ENCODE data around the gene CDH3. TPM values are rescaled to one million over a fixed set of nuclear protein-coding genes. Genes with fewer than 3 reads are reported as not detected.
A peak's percentile ranks its signal among the peaks of the same experiment; 100 is the strongest.

The CDH3 gene
- total RNA-seq, 2 donors from 2014 or later: 79.6 to 88.1 TPM

DNA sequence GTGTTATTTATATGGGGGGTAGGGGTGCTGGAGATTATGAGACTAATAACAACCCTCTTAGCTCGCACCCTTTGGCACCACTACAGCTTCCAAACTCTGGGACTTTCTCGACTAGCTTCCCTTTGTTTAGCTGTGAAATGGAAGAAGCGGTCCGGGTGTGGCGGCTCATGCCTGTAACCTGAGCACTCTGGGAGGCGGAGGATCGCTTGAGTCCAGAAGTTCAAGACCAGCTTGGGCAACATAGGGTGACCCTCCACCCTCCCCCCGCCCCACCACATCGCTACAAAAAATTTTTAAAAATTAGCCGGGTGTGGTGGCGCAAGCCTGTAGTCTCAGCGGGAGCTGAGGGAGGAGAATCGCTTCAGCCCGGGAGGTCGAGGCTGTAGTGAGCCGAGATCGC lies 814 bp upstream of the CDH3 start:
- Histone ChIP-seq H3K36me3 (ENCODE audit: control insufficient read depth, insufficient read depth, low read length) (no peaks in the 10 kb centered on the region), H3K27ac (ENCODE audit: low read depth, low read length) (no peak overlapping the region), H3K4me3 (ENCODE audit: low read length) (peak overlapping the region; percentile 82), H3K4me1 (ENCODE audit: control insufficient read depth, insufficient read depth, low read length) (peaks cover 3% of the 10 kb centered on the region), H3K9ac (ENCODE audit: extremely low read depth, low read length, poor library complexity, severe bottlenecking) (no peak overlapping the region), H3K27me3 (ENCODE audit: control insufficient read depth, insufficient read depth, low read length, poor library complexity, severe bottlenecking) (peaks cover 34% of the 10 kb centered on the region), H3K9me3 (ENCODE audit: control insufficient read depth, low read length) (no peaks in the 10 kb centered on the region)
- H3K27me3 Mint-ChIP-seq (ENCODE audit: insufficient read depth): peaks cover 25% of the 10 kb centered on the region
- peaks cover 8% of the 10 kb centered on the region for H3K36me3 Mint-ChIP-seq (ENCODE audit: low read depth)
- peak; percentile 84 for DNase-seq
- peaks cover 29% of the 10 kb centered on the region for H3K4me1 Mint-ChIP-seq
- H3K9me3 Mint-ChIP-seq: no peaks in the 10 kb centered on the region
- H3K27ac Mint-ChIP-seq: no peak overlapping the region
- peak overlapping the region; percentile 83 for H3K4me3 Mint-ChIP-seq
- TF ChIP-seq, protein P1, sequence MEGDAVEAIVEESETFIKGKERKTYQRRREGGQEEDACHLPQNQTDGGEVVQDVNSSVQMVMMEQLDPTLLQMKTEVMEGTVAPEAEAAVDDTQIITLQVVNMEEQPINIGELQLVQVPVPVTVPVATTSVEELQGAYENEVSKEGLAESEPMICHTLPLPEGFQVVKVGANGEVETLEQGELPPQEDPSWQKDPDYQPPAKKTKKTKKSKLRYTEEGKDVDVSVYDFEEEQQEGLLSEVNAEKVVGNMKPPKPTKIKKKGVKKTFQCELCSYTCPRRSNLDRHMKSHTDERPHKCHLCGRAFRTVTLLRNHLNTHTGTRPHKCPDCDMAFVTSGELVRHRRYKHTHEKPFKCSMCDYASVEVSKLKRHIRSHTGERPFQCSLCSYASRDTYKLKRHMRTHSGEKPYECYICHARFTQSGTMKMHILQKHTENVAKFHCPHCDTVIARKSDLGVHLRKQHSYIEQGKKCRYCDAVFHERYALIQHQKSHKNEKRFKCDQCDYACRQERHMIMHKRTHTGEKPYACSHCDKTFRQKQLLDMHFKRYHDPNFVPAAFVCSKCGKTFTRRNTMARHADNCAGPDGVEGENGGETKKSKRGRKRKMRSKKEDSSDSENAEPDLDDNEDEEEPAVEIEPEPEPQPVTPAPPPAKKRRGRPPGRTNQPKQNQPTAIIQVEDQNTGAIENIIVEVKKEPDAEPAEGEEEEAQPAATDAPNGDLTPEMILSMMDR (conservative IDR thresholded peaks at IDR 0.05): no peak
- 20 to 23% methylated on average over 8 to 15 of the region's 17 CpGs for WGBS, 2 experiments (ENCODE audit: insufficient coverage in 1 of 2, insufficient read length in 1 of 2)

DNA sequence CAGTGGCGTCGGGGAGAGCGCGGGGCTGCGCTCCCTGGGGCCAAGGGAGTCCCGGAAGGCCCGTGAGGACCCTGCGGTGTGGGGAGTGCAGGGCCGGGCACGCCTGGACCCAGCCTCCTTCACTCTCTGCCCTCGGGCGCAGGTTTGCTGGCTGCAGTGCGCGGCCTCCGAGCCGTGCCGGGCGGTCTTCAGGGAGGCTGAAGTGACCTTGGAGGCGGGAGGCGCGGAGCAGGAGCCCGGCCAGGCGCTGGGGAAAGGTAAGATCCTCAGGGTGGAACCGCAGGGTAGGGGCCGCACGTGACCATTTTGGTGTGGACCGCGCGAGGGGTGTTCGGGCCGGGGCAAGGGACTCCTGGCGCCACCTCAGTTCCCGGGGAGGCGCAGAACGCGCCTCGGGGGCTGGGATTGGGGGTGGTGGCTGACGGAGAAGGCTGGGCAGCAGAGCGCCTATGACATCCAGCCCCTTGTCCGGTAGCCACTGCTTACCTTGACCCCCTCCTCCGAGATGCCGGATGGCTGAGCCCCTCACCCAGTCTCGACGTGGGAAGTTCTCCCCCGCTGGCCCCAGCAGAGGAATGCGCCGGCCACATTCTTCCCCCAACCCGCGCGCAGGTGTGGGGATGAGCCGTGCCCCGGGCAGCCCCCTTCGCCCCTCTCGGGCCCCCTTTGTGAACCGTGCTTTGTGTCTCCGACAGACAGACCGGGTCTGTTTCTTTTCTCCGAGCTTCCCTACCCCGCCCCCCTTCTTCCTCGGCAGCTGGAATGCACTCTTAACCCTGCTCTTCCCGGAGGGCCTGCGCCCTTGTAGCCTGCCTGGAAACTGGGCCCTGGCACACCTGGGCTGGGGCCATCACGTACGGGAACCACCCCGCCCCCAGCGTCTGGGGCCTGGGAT lies 631 bp downstream of the CDH3 start:
- H3K36me3 ChIP-seq (ENCODE audit: control insufficient read depth, insufficient read depth, low read length): no peaks in the 10 kb centered on the region
- H3K4me1 ChIP-seq (ENCODE audit: control insufficient read depth, insufficient read depth, low read length): peaks cover 3% of the 10 kb centered on the region
- peak overlapping the region; percentile 88 for H3K27ac Mint-ChIP-seq
- peak overlapping the region; percentile 82 for H3K4me3 ChIP-seq (ENCODE audit: low read length)
- peak; percentile 89 for DNase-seq
- peaks cover 12% of the 10 kb centered on the region for H3K36me3 Mint-ChIP-seq (ENCODE audit: low read depth)
- no peak overlapping the region for H3K27ac ChIP-seq (ENCODE audit: low read depth, low read length)
- peaks cover 28% of the 10 kb centered on the region for H3K4me1 Mint-ChIP-seq
- H3K4me3 Mint-ChIP-seq: peak overlapping the region; percentile 83
- H3K9ac ChIP-seq (ENCODE audit: extremely low read depth, low read length, poor library complexity, severe bottlenecking): peak overlapping the region; percentile 47
- TF ChIP-seq, protein P1 (conservative IDR thresholded peaks at IDR 0.05): no peak
- H3K9me3 Mint-ChIP-seq: no peaks in the 10 kb centered on the region
- 1 to 2% methylated on average over 26 to 66 of the region's 66 CpGs for WGBS, 2 experiments (ENCODE audit: insufficient coverage in 1 of 2, insufficient read length in 1 of 2)
- H3K27me3 ChIP-seq (ENCODE audit: control insufficient read depth, insufficient read depth, low read length, poor library complexity, severe bottlenecking): peaks cover 34% of the 10 kb centered on the region
- H3K27me3 Mint-ChIP-seq (ENCODE audit: insufficient read depth): peaks cover 25% of the 10 kb centered on the region
- no peaks in the 10 kb centered on the region for H3K9me3 ChIP-seq (ENCODE audit: control insufficient read depth, low read length)

DNA sequence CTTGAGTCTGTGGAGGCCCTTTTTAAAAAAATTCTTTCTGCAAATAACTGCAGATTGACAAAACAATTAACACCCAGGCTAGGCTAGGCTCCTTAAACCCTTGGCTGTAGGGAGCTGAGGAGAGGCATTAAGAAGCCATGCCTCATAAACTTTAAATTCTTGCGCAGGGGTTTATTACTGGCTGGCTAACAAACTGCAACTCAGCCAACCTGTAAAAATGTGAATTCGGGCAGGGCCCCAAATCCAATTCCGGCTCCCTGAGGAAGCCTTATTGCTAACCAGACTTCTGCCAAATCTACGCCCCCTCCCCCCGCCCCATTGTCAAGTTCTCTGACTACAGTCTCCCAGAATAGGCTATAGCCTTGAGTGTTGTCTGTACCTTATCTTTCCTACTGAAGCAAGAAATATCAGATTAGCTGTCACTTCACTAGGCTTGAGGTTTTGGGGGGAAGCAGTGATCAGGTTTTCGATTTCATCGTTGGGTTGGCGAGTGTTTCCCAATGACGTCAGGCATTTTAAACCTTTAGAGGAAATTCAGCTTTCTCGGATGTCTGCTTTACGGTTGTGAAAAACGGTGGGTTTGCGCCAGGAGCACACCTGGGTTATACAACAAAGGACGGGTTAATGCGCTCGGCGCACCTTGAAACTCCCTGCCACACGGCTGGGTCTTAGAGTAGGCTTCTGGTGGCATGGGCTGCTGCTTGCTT lies 2.0 kb downstream of the CDH3 start:
- H3K27ac ChIP-seq (ENCODE audit: low read depth, low read length): no peak overlapping the region

More for the DNA sequence above, 2.0 kb downstream of the CDH3 start:
- Histone ChIP-seq H3K9me3 (ENCODE audit: control insufficient read depth, low read length) (no peaks in the 10 kb centered on the region), H3K9ac (ENCODE audit: extremely low read depth, low read length, poor library complexity, severe bottlenecking) (no peak overlapping the region), H3K4me3 (ENCODE audit: low read length) (peak overlapping the region; percentile 82), H3K36me3 (ENCODE audit: control insufficient read depth, insufficient read depth, low read length) (no peaks in the 10 kb centered on the region), H3K4me1 (ENCODE audit: control insufficient read depth, insufficient read depth, low read length) (peaks cover 3% of the 10 kb centered on the region), H3K27me3 (ENCODE audit: control insufficient read depth, insufficient read depth, low read length, poor library complexity, severe bottlenecking) (peaks cover 34% of the 10 kb centered on the region)
- TF ChIP-seq, protein P1 (conservative IDR thresholded peaks at IDR 0.05): no peak
- no peak for DNase-seq
- Mint-ChIP-seq H3K27ac (no peak overlapping the region), H3K27me3 (ENCODE audit: insufficient read depth) (peaks cover 16% of the 10 kb centered on the region), H3K4me3 (peak overlapping the region; percentile 83), H3K36me3 (ENCODE audit: low read depth) (peaks cover 19% of the 10 kb centered on the region), H3K4me1 (peaks cover 24% of the 10 kb centered on the region), H3K9me3 (no peaks in the 10 kb centered on the region)
- WGBS, 2 experiments (ENCODE audit: insufficient coverage in 1 of 2, insufficient read length in 1 of 2): 79 to 85% methylated on average over 16 to 18 of the region's 18 CpGs
